Immature natural killer cell (primary cell): ENCODE results near the gene LSS. TPM values are rescaled to one million over a fixed set of nuclear protein-coding genes. Genes with fewer than 3 reads are reported as not detected.
"Not testable (repeated sequence)": the region's sequence is repeated elsewhere in the genome, so short reads cannot be mapped to it uniquely, and the experiment has no call there.

Experiments
- DNase-seq, 3 donors: peaks; one replicate each; pipeline ENCODE4 v3.0.0; 2022; ENCODE audit warnings: mixed read lengths in 1 of 3
- H3K27ac Mint-ChIP-seq, 6 donors: one replicate each; pipeline ENCODE4 v1.8.0; 2020; ENCODE audit warnings: mixed read lengths in 6 of 6, mild to moderate bottlenecking in 5 of 6, inconsistent platforms in 4 of 6, moderate library complexity in 3 of 6
- H3K27me3 Mint-ChIP-seq, 3 donors: one replicate each; pipeline ENCODE4 v1.8.0; 2020 to 2021; ENCODE audit warnings: low read depth in 3 of 3, mild to moderate bottlenecking in 3 of 3, mixed read lengths in 3 of 3, moderate library complexity in 3 of 3, inconsistent platforms in 1 of 3
- H3K36me3 Mint-ChIP-seq, 3 donors: one replicate each; pipeline ENCODE4 v1.8.0; 2020; ENCODE audit warnings: mixed read lengths in 3 of 3, inconsistent platforms in 2 of 3, mild to moderate bottlenecking in 2 of 3
- H3K4me1 Mint-ChIP-seq, 2 donors: one replicate each; pipeline ENCODE4 v1.8.0; 2020; ENCODE audit warnings: inconsistent platforms in 2 of 2, mild to moderate bottlenecking in 2 of 2, mixed read lengths in 2 of 2, moderate library complexity in 1 of 2
- H3K4me3 Mint-ChIP-seq, 5 donors: one replicate each; pipeline ENCODE4 v1.8.0; 2020; ENCODE audit warnings: mild to moderate bottlenecking in 5 of 5, mixed read lengths in 5 of 5, inconsistent platforms in 3 of 5, moderate library complexity in 3 of 5
- H3K9me3 Mint-ChIP-seq, 6 donors: one replicate each; pipeline ENCODE4 v1.8.0; 2020; ENCODE audit warnings: mild to moderate bottlenecking in 6 of 6, mixed read lengths in 6 of 6, inconsistent platforms in 4 of 6, moderate library complexity in 3 of 6
- polyA plus RNA-seq, 3 donors: library from polyadenylated mRNA; unstranded; fragments of 300-500 nt; fragmentation: Illumina TruSeq; gene quantifications; one replicate each; pipeline ENCODE4 v1.2.3, GENCODE V29; 2021

LSS gene
- polyA plus RNA-seq, 3 donors from 2014 or later = 11.3 to 26.2 (median 13.9) TPM

DNA sequence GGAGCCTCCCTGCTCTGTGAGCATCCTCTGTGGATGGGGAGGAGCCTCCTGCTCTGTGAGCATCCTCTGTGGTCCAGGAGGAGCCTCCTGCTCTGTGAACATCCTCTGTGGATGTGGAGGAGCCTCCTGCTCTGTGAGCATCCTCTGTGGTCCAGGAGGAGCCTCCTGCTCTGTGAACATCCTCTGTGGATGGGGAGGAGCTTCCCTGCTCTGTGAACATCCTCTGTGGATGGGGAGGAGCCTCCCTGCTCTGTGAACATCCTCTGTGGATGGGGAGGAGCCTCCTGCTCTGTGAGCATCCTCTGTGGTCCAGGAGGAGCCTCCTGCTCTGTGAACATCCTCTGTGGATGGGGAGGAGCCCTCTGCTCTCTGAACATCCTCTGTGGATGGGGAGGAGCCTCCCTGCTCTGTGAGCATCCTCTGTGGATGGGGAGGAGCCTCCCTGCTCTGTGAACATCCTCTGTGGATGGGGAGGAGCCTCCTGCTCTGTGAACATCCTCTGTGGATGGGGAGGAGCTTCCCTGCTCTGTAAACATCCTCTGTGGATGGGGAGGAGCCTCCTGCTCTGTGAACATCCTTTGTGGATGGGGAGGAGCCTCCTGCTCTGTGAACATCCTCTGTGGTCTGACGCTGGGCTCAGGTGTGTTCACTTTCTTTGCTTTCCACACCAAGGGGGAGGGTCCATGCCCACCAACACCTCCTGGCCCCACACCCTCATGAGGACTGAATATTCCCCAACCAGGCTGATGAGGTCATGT is 58.0 kb downstream of the LSS start:
- not testable (repeated sequence) for H3K4me1 Mint-ChIP-seq, H3K27me3 Mint-ChIP-seq, H3K4me3 Mint-ChIP-seq
- H3K9me3 Mint-ChIP-seq = peaks cover 2 to 17% (median 16%) of the 10 kb centered on the region in 6 donors
- DNase-seq = peak in 1 of 3 donors; percentile 23
- H3K27ac Mint-ChIP-seq = peak overlapping the region in 1 of 6 donors; percentile 57
- peaks cover 9 to 16% (median 14%) of the 10 kb centered on the region in 3 donors for H3K36me3 Mint-ChIP-seq

DNA sequence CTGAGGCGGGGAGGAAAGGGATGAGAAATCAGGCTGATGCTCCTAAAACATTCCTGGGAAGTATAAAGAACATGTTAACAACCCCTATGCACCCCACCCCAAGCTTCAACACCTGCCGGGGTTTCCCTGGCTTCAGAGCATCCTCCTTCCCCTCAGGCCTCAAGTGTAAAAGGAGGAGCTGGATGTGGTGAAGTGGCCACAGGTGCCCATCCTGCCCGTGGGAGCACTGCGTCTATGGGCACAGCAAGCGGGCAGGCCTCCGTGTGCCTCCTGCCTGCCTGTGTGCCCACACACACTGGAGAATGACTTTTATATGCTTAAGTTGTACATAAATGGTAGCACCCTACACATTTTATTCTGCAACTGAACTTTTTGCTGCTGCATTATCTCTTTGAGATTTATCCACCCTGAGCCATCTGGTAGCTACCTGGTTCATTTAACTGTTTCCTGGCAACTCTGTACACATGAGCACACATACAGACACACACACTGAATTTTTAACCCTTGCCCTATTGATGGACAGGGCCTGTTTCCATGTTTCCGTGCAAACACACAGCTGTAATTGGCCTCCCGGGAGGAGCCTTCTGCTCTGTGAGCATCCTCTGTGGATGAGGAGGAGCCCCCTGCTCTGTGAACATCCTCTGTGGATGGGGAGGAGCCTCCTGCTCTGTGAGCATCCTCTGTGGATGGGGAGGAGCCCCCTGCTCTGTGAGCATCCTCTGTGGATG is 59.8 kb downstream of the LSS start:
- H3K27ac Mint-ChIP-seq = no peak overlapping the region
- H3K36me3 Mint-ChIP-seq = peaks cover 0 to 9% (median 5%) of the 10 kb centered on the region in 3 donors
- no peak overlapping the region for H3K4me3 Mint-ChIP-seq

DNA sequence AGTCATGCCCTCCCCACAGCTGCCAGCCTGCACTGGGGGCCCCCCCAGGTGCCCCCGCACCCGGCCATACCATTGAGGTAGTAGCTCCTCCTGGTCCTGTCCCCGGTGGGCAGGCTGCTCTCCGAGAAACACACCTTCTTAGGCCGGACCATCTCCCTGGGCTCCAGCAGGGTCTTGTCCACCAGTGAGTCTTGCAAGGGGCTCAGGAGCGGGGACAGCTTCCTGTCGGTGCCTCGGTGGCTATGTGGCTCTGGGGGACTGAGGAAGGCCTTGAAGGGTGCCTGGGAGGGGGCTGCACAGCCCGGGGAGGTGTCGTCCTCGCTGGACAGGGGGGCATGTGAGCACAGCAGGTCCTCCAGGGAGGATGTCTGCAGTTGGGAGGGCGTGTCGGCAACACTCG is 60.3 kb downstream of the LSS start:
- no peaks in the 10 kb centered on the region for H3K9me3 Mint-ChIP-seq
- peaks cover 0 to 3% (median 0%) of the 10 kb centered on the region in 3 donors for H3K27me3 Mint-ChIP-seq
- no peak overlapping the region for H3K27ac Mint-ChIP-seq
- H3K4me1 Mint-ChIP-seq = peaks cover 0 to 6% of the 10 kb centered on the region in 2 donors
- DNase-seq = no peak
- peaks cover 0 to 12% (median 5%) of the 10 kb centered on the region in 3 donors for H3K36me3 Mint-ChIP-seq
- H3K4me3 Mint-ChIP-seq = no peak overlapping the region

More for the DNA sequence above, 59.8 kb downstream of the LSS start:
- Mint-ChIP-seq H3K9me3 (peaks cover 0 to 3% (median 1%) of the 10 kb centered on the region in 6 donors), H3K4me1 (peaks cover 0 to 6% of the 10 kb centered on the region in 2 donors), H3K27me3 (peaks cover 0 to 4% (median 1%) of the 10 kb centered on the region in 3 donors)
- no peak for DNase-seq

DNA sequence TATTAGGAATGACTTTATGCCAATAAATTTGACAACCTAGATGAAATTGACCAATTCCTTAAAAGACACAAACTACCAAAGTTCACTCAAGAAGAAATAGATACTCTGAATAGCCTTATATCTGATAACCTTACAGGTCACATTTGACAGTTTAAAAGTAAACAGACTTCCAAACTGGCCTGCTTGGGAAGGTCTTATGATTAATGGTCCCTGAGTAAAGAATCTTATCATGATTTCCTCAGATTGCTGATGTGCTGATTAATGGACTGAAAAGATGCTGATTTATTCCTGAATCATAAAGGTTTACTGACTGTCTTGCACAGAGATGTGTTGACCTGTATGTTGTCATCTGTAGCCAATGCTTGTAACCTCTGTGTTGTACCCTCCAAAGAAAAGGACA is 63.5 kb downstream of the LSS start:
- no peak for DNase-seq
- Mint-ChIP-seq H3K27me3 (peaks cover 1 to 25% (median 3%) of the 10 kb centered on the region in 3 donors), H3K36me3 (peaks cover 0 to 16% (median 5%) of the 10 kb centered on the region in 3 donors), H3K27ac (no peak overlapping the region), H3K9me3 (no peaks in the 10 kb centered on the region), H3K4me3 (no peak overlapping the region), H3K4me1 (peaks cover 0 to 3% of the 10 kb centered on the region in 2 donors)

DNA sequence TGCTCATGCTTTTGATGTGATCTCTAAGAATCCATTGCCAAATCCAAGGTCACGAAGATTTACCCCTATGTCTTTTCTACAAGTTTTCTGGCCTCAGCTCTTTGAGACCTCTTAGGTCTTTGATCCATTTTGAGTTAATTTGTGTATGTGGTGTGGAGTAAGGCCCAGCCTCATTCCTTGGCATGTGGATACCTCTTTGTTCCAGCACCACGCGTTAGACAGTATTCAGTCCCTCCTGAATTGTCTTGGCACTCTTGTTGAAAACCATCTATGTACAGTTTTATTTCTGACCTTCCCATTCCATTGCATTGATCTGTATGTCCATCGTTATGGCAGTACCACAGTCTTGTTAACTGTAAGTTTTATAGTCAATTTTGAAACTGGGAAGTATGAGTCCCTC is 65.2 kb downstream of the LSS start:
- Mint-ChIP-seq H3K27ac (peak overlapping the region in 1 of 6 donors; percentile 8), H3K27me3 (peaks cover 1 to 36% (median 5%) of the 10 kb centered on the region in 3 donors), H3K4me1 (no peaks in the 10 kb centered on the region), H3K4me3 (no peak overlapping the region), H3K36me3 (peaks cover 0 to 16% (median 5%) of the 10 kb centered on the region in 3 donors), H3K9me3 (no peaks in the 10 kb centered on the region)
- no peak for DNase-seq

DNA sequence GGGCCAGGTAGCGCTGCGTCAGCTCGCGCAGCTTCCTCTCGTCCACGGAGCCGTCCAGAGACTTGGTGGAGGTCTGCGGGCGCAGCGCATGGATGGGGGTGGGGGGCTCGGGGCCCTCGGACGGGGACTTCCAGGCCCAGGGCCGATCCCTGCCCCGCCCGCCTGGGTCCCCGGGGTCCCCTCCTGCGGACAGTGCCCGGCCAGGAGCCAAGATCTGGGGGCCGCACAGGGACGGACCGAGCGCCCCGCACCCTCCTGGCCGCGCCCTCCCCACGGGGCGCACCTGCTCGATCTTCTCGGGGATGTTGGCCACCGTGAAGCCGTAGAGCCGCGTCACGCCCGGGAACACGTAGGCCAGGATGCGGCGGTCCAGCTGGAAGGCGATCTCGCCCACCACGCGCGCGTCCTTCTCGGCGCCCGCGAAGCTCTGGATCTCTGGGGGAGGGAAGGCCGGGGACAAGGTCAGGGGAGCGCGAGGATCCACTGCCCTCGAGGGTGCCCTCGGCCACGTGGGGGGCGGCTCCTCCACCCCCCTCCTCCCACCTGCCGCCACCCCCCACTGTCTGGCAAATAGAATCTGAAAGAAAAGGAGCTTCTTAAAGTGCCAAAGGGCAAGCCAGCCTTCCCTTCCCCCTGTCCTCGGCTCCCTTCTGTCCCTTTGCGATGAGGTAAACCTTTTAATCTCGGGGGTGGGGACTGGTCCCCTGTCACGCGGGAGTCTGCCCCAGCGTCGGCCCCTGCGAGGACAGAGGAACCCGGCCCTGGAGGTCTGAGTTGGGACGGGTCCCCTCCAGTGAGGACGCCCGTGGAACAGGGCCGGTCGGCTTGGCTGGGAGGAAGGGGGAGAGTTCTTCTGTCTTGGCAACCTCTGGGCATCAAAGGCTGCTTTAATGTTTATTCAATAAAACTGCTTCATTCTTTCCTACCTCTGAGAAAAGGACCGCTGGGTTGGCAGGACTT is 66.7 kb downstream of the LSS start:
- Mint-ChIP-seq H3K36me3 (peaks cover 0 to 11% (median 5%) of the 10 kb centered on the region in 3 donors), H3K27ac (no peak overlapping the region), H3K27me3 (peaks cover 3 to 36% (median 5%) of the 10 kb centered on the region in 3 donors), H3K4me3 (no peak overlapping the region), H3K4me1 (no peaks in the 10 kb centered on the region), H3K9me3 (no peaks in the 10 kb centered on the region)
- DNase-seq = no peak

DNA sequence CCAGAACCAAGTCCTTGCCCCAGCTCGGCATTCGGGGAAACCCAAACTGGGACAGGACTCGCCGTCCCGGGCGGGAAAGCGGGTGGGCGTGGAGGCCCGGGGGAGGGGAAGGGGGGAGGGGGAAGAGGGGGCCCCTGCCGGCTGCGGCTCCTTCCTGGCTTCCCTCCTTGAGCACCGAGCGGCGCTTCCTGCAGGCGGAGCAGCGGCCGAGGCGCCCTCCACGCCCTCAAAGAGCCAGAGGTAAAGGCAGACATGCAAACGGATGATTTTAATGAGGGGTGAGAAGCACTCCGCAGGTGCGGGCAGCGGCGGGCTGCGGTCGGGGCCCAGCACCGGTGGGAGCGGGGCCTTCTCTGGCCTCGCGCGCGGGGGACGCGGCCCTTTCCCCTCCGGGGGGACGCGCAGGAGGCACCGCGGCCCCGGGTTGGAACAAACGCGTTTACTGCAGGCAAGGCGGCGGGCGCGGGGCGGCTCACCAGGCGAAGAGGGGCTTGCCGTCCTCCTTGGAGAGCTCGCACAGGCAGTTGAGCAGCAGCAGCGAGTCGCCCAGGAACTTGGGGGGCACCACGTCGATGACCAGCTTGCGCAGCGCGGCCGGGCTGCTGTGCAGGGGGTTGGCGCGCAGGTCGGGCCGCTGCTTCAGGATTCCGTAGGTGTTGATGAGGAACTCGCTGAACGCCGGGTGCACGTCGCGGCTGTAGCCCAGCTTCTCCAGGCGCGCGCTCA is 67.5 kb downstream of the LSS start:
- Mint-ChIP-seq H3K27ac (no peak overlapping the region), H3K36me3 (peaks cover 0 to 7% (median 5%) of the 10 kb centered on the region in 3 donors), H3K9me3 (no peaks in the 10 kb centered on the region), H3K4me1 (no peaks in the 10 kb centered on the region), H3K4me3 (no peak overlapping the region), H3K27me3 (peaks cover 3 to 36% (median 5%) of the 10 kb centered on the region in 3 donors)
- no peak for DNase-seq

DNA sequence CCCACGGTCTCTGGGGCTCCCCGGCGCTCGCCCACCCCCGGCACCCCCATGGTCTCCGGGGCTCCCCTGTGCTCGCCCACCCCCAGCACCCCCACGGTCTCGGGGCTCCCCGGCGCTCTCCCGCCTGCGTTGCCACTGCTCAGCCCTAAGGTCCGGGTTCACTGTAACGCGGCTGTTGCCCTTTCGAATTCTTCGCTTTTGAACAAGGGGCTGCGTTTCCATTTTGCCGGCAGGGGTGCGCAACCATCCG is 68.0 kb downstream of the LSS start:
- Mint-ChIP-seq H3K36me3 (peaks cover 0 to 7% (median 3%) of the 10 kb centered on the region in 3 donors), H3K4me1 (no peaks in the 10 kb centered on the region), H3K4me3 (no peak overlapping the region), H3K27me3 (peaks cover 3 to 36% (median 5%) of the 10 kb centered on the region in 3 donors), H3K9me3 (no peaks in the 10 kb centered on the region), H3K27ac (no peak overlapping the region)
- DNase-seq = no peak

DNA sequence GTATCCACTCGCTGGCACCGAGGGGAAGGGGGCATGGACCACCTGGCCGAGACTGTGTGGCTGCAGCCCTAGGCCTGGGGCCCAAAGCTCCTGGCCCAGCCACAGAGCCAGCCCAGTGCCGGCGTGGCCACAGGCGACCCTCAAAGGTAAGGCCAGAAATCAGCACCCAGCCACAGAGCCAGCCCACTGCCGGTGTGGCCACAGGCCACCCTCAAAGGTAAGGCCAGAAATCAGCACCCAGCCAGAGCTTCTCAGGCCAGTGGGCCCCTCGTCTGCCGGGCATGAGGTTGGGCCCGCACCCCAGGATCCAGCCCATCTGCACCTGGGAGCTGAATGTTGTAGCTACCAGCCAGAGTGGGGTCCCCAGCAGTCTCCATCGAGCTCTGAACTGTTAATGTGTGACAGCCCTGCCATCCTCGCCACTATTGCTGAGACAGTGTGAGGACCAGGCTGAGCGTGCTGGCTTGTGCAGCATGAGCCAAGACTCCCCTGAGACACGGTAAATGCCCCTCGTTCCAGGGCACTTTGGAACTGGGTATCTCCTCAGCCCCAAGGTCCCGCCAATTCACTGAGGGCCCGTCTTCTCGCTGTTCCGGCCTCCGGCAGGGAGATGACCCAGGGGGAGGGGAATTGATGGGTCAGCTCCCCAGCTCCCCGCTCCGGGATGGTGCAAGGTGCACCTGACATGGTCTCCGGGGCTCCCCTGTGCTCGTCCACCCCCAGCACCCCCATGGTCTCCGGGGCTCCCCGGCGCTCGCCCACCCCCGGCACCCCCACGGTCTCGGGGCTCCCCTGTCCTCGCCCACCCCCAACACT is 68.5 kb downstream of the LSS start:
- DNase-seq = no peak
- no peak overlapping the region for H3K27ac Mint-ChIP-seq

DNA sequence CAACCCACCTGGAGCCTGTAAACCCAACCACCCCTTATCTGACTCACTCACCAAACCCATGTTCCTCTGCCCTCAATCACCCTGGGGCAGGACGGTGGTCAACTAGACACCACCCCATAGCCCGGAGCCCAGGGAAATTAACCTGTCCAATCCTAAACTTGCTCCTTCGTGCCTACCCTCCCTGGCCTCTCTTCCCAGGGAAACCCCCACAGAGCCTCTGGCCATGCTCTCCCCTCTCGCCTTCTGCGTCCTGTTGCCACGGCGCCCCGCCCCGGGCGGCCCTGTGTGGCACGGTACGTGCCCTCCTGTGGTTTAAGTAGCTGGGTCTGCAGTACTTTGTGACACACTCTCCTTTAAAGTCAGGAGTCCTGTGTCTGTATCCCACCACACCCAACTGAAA is 69.2 kb downstream of the LSS start:
- no peaks in the 10 kb centered on the region for H3K4me1 Mint-ChIP-seq
- peaks cover 3 to 36% (median 5%) of the 10 kb centered on the region in 3 donors for H3K27me3 Mint-ChIP-seq
- H3K9me3 Mint-ChIP-seq = no peaks in the 10 kb centered on the region
- peaks cover 0 to 7% (median 0%) of the 10 kb centered on the region in 3 donors for H3K36me3 Mint-ChIP-seq
- H3K4me3 Mint-ChIP-seq = no peak overlapping the region
- no peak overlapping the region for H3K27ac Mint-ChIP-seq
- DNase-seq = no peak

More for the DNA sequence above, 68.5 kb downstream of the LSS start:
- no peaks in the 10 kb centered on the region for H3K9me3 Mint-ChIP-seq
- no peaks in the 10 kb centered on the region for H3K4me1 Mint-ChIP-seq
- peaks cover 3 to 36% (median 5%) of the 10 kb centered on the region in 3 donors for H3K27me3 Mint-ChIP-seq
- peaks cover 0 to 7% (median 0%) of the 10 kb centered on the region in 3 donors for H3K36me3 Mint-ChIP-seq
- no peak overlapping the region for H3K4me3 Mint-ChIP-seq

DNA sequence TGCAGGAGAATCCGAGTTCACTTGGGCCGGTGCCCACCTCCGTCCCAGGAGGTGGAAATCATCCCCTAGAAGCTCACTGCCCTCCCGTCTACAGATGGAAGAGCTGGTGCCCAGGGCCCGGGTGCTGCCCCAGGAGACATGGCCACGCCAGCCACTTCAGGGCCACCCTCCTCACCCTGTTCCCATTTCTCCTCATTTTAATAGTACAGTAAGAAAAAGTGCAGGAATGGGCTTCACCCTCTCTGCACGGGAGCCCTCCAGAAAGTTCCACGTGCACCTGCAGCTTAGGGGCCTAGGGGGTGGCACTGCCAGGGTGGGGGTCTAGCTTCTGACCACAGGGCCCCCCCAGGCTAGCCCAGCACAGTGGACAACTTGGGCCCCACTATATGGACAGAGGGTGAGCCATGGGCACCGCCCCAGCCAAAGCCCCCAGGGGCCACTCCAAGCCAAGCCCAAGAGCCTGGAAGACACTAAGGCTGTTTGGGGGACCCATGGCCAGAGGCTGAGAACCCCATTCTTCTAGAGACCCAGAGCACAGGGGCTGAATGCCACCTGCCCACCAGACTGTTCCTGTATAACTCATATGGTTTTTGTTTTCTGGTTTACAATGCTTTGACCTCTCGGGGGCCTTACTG is 69.8 kb downstream of the LSS start:
- Mint-ChIP-seq H3K27me3 (peaks cover 3 to 36% (median 5%) of the 10 kb centered on the region in 3 donors), H3K27ac (no peak overlapping the region), H3K4me3 (no peak overlapping the region), H3K9me3 (no peaks in the 10 kb centered on the region), H3K36me3 (peaks cover 0 to 7% (median 0%) of the 10 kb centered on the region in 3 donors), H3K4me1 (no peaks in the 10 kb centered on the region)
- no peak for DNase-seq

DNA sequence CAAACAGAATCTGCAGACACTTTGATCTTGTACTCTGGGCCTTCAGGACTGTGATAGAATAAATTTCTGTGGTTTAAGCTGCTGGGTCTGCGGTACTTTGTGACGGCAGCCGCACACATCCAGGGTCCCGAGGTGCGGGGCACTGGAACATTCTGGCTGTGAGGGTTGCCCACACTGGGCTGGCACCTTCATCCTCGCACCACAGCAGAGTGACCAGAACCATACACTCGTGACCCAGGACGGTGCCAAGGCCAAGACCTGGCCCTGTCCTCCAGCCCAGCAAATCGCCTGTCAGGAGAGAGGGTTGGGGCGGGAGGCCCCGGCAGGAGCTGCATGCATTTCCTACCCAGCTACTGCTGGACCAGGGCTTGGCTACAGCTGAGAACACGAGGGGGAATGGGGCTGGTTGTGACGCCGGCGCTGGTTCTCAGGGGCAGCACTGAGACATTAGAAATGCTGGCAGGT is 70.6 kb downstream of the LSS start:
- no peak for DNase-seq
- Mint-ChIP-seq H3K9me3 (no peaks in the 10 kb centered on the region), H3K36me3 (peaks cover 0 to 2% (median 0%) of the 10 kb centered on the region in 3 donors), H3K4me3 (no peak overlapping the region), H3K27ac (no peak overlapping the region), H3K27me3 (peaks cover 3 to 31% (median 5%) of the 10 kb centered on the region in 3 donors), H3K4me1 (no peaks in the 10 kb centered on the region)
